ENCODE results near the gene RHBDL2.
A peak's percentile ranks its signal among the peaks of the same experiment; 100 is the strongest.

DNA sequence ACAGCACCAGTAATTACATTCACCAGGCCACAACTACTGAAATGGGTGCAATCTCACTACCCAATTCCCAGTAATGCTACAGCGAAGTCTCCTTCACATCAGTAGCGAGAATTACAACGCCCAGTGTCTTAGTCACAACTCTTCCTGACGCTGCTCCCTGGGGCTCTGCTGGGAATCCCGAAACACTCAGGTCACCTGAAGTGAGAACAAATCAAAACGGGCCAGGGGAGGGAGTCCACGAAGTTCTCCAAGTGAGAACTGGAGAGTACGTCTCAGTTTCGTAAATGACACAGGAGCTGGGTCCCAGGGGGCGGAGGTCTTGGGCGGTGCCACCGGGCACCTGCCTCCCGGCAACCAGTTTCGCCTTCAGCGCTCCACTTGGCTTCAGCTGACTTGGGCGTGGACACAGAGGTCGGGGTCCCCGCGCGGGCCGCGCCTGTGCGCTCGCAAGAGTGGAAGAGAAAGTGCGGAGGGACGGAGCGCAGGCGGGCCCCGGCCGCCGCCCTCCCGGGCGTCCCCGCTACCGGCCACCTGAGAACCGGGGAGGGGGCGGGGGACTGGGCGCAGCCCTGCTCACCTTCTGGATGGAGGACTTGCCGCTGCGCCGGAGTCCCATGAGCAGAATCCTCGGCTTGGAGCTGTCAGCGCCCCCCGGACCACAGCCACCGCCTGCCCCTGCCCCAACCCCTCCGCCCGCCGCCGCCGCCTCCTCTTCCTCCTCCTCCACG is 82.6 kb downstream of the RHBDL2 start:
- TF ChIP-seq SREBF2 (IDR thresholded peaks at IDR 0.05; ENCODE audit: low read length), result no peak
- no peak for TF ChIP-seq BRCA1 (IDR thresholded peaks at IDR 0.05; ENCODE audit: low read depth, low read length)
- no peak for TF ChIP-seq FOS (IDR thresholded peaks at IDR 0.05; ENCODE audit: borderline replicate concordance, extremely low read depth, insufficient read length)
- peak; percentile 70 for TF ChIP-seq IKZF1 (conservative IDR thresholded peaks at IDR 0.05)
- no peak for TF ChIP-seq CBX5 (IDR thresholded peaks at IDR 0.05; ENCODE audit: low read depth)
- TF ChIP-seq, protein P1, sequence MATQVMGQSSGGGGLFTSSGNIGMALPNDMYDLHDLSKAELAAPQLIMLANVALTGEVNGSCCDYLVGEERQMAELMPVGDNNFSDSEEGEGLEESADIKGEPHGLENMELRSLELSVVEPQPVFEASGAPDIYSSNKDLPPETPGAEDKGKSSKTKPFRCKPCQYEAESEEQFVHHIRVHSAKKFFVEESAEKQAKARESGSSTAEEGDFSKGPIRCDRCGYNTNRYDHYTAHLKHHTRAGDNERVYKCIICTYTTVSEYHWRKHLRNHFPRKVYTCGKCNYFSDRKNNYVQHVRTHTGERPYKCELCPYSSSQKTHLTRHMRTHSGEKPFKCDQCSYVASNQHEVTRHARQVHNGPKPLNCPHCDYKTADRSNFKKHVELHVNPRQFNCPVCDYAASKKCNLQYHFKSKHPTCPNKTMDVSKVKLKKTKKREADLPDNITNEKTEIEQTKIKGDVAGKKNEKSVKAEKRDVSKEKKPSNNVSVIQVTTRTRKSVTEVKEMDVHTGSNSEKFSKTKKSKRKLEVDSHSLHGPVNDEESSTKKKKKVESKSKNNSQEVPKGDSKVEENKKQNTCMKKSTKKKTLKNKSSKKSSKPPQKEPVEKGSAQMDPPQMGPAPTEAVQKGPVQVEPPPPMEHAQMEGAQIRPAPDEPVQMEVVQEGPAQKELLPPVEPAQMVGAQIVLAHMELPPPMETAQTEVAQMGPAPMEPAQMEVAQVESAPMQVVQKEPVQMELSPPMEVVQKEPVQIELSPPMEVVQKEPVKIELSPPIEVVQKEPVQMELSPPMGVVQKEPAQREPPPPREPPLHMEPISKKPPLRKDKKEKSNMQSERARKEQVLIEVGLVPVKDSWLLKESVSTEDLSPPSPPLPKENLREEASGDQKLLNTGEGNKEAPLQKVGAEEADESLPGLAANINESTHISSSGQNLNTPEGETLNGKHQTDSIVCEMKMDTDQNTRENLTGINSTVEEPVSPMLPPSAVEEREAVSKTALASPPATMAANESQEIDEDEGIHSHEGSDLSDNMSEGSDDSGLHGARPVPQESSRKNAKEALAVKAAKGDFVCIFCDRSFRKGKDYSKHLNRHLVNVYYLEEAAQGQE (IDR thresholded peaks at IDR 0.05; ENCODE audit: low read depth, low read length), result no peak
- no peak for TF ChIP-seq TCF12 (IDR thresholded peaks at IDR 0.05; ENCODE audit: low read depth, low read length)
- TF ChIP-seq EZH2 (IDR thresholded peaks at IDR 0.05; ENCODE audit: borderline replicate concordance, control insufficient read depth, low read depth, low read length), result no peak
